Thyroid gland (tissue), 4 donors: Measurements from ENCODE around the gene BEST2. TPM values are rescaled to one million over a fixed set of nuclear protein-coding genes. Genes with fewer than 3 reads are reported as not detected.
A peak's percentile ranks its signal among the peaks of the same experiment; 100 is the strongest.

ENCODE experiments used
- DNase-seq, 2 donors: peaks; one replicate each; pipeline ENCODE4 v3.0.0-alpha.2; 2019
- H3K27ac ChIP-seq, 3 donors: fragments of 200-600 bp; sonication (generic); 1 replicate in 2 of 3; 2 replicates in 1 of 3; pipeline ENCODE4 v1.5.1; 2016 to 2019; ENCODE audit warnings: mild to moderate bottlenecking in 1 of 3, moderate library complexity in 1 of 3
- H3K27me3 ChIP-seq: fragments of 200-600 bp; sonication (generic); one replicate; pipeline ENCODE4 v1.5.1; 2019
- H3K36me3 ChIP-seq, 2 donors: fragments of 200-600 bp; sonication (generic); one replicate each; pipeline ENCODE4 v1.5.1; 2016 to 2019
- H3K4me1 ChIP-seq, 2 donors: fragments of 200-600 bp; sonication (generic); one replicate each; pipeline ENCODE4 v1.5.1; 2017 to 2019
- H3K4me3 ChIP-seq, 3 donors: fragments of 200-600 bp; sonication (generic); replicated peaks in 1 of 3; 1 replicate in 2 of 3; 2 replicates in 1 of 3; pipeline ENCODE4 v1.5.1; 2016; ENCODE audit warnings: mild to moderate bottlenecking in 1 of 3
- H3K9me3 ChIP-seq: fragments of 200-600 bp; sonication (generic); one replicate; pipeline ENCODE4 v1.5.1; 2017
- CTCF ChIP-seq, 6 experiments: fragments of 200-600 bp in 3 of 6; fragments of 450-650 bp in 3 of 6; sonication (generic) in 3 of 6; IDR thresholded peaks; one replicate each; pipeline ENCODE4 v1.5.1; 2016 to 2019; ENCODE audit warnings: antibody characterized with exemption in 6 of 6, mild to moderate bottlenecking in 2 of 6, inconsistent platforms in 1 of 6, moderate library complexity in 1 of 6
- POLR2A ChIP-seq, 2 donors: fragments of 450-650 bp; IDR thresholded peaks; one replicate each; pipeline ENCODE4 v1.6.1; 2017; ENCODE audit warnings: antibody characterized with exemption in 2 of 2, mild to moderate bottlenecking in 2 of 2, moderate library complexity in 1 of 2
- WGBS, 2 donors: methylation state at CpG; one replicate each; pipeline ENCODE4 v1.1.5; 2017; 5-methylcytosine and 5-hydroxymethylcytosine counted together
- intact Hi-C: fragments of 100-400 bp; cut with DNase I; formaldehyde crosslinking; loops from one replicate; pipeline ENCODE4 v1.15.1; 2023
- total RNA-seq, 4 donors: library from RNA; depleted of rRNA; stranded (reverse); fragments of >200 nt; gene quantifications; one replicate each; pipeline ENCODE4 v1.2.3, GENCODE V29; 2016

The BEST2 gene
- total RNA-seq, 4 donors from 2014 or later, result not detected

GRCh38 chr19:12774588-12775555, 23.3 kb downstream of the BEST2 start, which contains the start of gene HOOK2:
Gene HOOK2 (minus strand): TSS chr19:12775552. CDS start chr19:12775449, 103 bp downstream.
- DNase-seq, result peak; percentile 100
- H3K27me3 ChIP-seq, result no peaks in the 10 kb centered on the region
- H3K4me1 ChIP-seq, result peaks cover 19 to 28% of the 10 kb centered on the region in 2 donors
- no peaks in the 10 kb centered on the region for H3K9me3 ChIP-seq
- peaks cover 5 to 7% of the 10 kb centered on the region in 2 donors for H3K36me3 ChIP-seq
- WGBS, 2 donors, result 19 to 25% methylated on average over 29 to 34 of the region's 58 CpGs
- peak within 1 kb of the TSS; percentile 82 to 96 (median 96) for H3K27ac ChIP-seq
- peak within 1 kb of the TSS in 2 of 3 donors; percentile 57 to 61 for H3K4me3 ChIP-seq
- TF ChIP-seq CTCF (IDR thresholded peaks at IDR 0.05) (peak in 1 of 6 experiments; percentile 11), POLR2A (IDR thresholded peaks at IDR 0.05) (peak; percentile 36 to 74)
- intact Hi-C loops, result loop anchor here (5.0 kb wide), 1 partner anchor 62 kb away; the partner anchor contains the start of gene MAST1

GRCh38 chr19:12777217-12778016, 25.8 kb downstream of the BEST2 start:
- peak overlapping the region; percentile 92 to 98 (median 98) for H3K27ac ChIP-seq
- peaks cover 23 to 36% of the 10 kb centered on the region in 2 donors for H3K4me1 ChIP-seq
- peak; percentile 76 to 80 for DNase-seq
- H3K9me3 ChIP-seq, result no peaks in the 10 kb centered on the region
- intact Hi-C loops, result loop anchor here (2.0 kb wide), 1 partner anchor 19 kb away; no protein-coding TSS in a partner anchor
- no peaks in the 10 kb centered on the region for H3K27me3 ChIP-seq
- 12 to 16% methylated on average over 33 to 43 of the region's 43 CpGs for WGBS, 2 donors
- no peaks in the 10 kb centered on the region for H3K36me3 ChIP-seq
- H3K4me3 ChIP-seq, result peak overlapping the region; percentile 25 to 69 (median 65)
- TF ChIP-seq POLR2A (IDR thresholded peaks at IDR 0.05) (peak in 1 of 2 donors; percentile 5), CTCF (IDR thresholded peaks at IDR 0.05) (peak; percentile 78 to 97 (median 92))

GRCh38 chr19:12778017-12778904, 26.7 kb downstream of the BEST2 start:
- TF ChIP-seq CTCF (IDR thresholded peaks at IDR 0.05) (peak in 1 of 6 experiments; percentile 2), POLR2A (IDR thresholded peaks at IDR 0.05) (peak in 1 of 2 donors; percentile 72)

GRCh38 chr19:12778905-12779161, 27.2 kb downstream of the BEST2 start:
- Histone ChIP-seq H3K9me3 (no peaks in the 10 kb centered on the region), H3K27me3 (no peaks in the 10 kb centered on the region), H3K36me3 (no peaks in the 10 kb centered on the region), H3K27ac (peak overlapping the region; percentile 92 to 98 (median 98)), H3K4me1 (peaks cover 34 to 47% of the 10 kb centered on the region in 2 donors), H3K4me3 (peak overlapping the region in 1 of 3 donors; percentile 69)
- TF ChIP-seq CTCF (IDR thresholded peaks at IDR 0.05) (no peak), POLR2A (IDR thresholded peaks at IDR 0.05) (no peak)
- no peak for DNase-seq
- 51 to 60% methylated on average over 6 of the region's 6 CpGs for WGBS, 2 donors
- intact Hi-C loops, result no loop called here

More at GRCh38 chr19:12778017-12778904, 26.7 kb downstream of the BEST2 start:
- Histone ChIP-seq H3K27me3 (no peaks in the 10 kb centered on the region), H3K27ac (peak overlapping the region; percentile 92 to 98 (median 98)), H3K4me1 (peaks cover 28 to 42% of the 10 kb centered on the region in 2 donors), H3K36me3 (no peaks in the 10 kb centered on the region), H3K4me3 (peak overlapping the region; percentile 25 to 69 (median 65)), H3K9me3 (no peaks in the 10 kb centered on the region)
- peak; percentile 92 for DNase-seq
- intact Hi-C loops, result no loop called here
- 2 to 7% methylated on average over 17 to 25 of the region's 44 CpGs for WGBS, 2 donors
